IMR-90 (cell line): ENCODE results near the gene SYNPO.

Experiments
- CEBPB ChIP-seq: IDR thresholded peaks from 2 replicates; pipeline ENCODE4 v1.6.1; 2012; ENCODE audit warnings: low read depth, low read length, improper control_type of control experiment
- CHD1 ChIP-seq: IDR thresholded peaks from 2 replicates; pipeline ENCODE4 v1.6.1; 2012; ENCODE audit warnings: low read depth, low read length, improper control_type of control experiment
- FOS ChIP-seq: fragments of 150-350 bp; IDR thresholded peaks from 2 replicates; pipeline ENCODE4 v1.6.1; 2016; ENCODE audit warnings: low read depth, low read length
- MAFK ChIP-seq: IDR thresholded peaks from 2 replicates; pipeline ENCODE4 v1.6.1; 2012; ENCODE audit warnings: low read depth, low read length, improper control_type of control experiment
- POLR2A ChIP-seq: IDR thresholded peaks from 2 replicates; pipeline ENCODE4 v1.6.1; 2012; ENCODE audit warnings: mild to moderate bottlenecking, low read depth, low read length
- RAD21 ChIP-seq: IDR thresholded peaks from 2 replicates; pipeline ENCODE4 v1.6.1; 2012; ENCODE audit warnings: low read length, improper control_type of control experiment
- RFX5 ChIP-seq: IDR thresholded peaks from 2 replicates; pipeline ENCODE4 v1.8.0; 2012; ENCODE audit warnings: low read depth, mild to moderate bottlenecking, low read length, moderate library complexity
- SMC3 ChIP-seq: fragments of 150-350 bp; IDR thresholded peaks from 2 replicates; pipeline ENCODE4 v1.6.1; 2016; ENCODE audit warnings: low read depth, mild to moderate bottlenecking, antibody characterized with exemption, low read length, moderate library complexity
- TF ChIP-seq, protein P1 (sequence below): conservative IDR thresholded peaks from 2 replicates; pipeline ENCODE4 v1.5.1; 2012; ENCODE audit warnings: mild to moderate bottlenecking, low read depth, low read length, improper control_type of control experiment
- TF ChIP-seq, protein P2 (sequence below): fragments of 150-350 bp; IDR thresholded peaks from 2 replicates; pipeline ENCODE4 v1.6.1; 2016; ENCODE audit warnings: low read depth, mild to moderate bottlenecking, low read length, moderate library complexity, borderline replicate concordance

DNA sequence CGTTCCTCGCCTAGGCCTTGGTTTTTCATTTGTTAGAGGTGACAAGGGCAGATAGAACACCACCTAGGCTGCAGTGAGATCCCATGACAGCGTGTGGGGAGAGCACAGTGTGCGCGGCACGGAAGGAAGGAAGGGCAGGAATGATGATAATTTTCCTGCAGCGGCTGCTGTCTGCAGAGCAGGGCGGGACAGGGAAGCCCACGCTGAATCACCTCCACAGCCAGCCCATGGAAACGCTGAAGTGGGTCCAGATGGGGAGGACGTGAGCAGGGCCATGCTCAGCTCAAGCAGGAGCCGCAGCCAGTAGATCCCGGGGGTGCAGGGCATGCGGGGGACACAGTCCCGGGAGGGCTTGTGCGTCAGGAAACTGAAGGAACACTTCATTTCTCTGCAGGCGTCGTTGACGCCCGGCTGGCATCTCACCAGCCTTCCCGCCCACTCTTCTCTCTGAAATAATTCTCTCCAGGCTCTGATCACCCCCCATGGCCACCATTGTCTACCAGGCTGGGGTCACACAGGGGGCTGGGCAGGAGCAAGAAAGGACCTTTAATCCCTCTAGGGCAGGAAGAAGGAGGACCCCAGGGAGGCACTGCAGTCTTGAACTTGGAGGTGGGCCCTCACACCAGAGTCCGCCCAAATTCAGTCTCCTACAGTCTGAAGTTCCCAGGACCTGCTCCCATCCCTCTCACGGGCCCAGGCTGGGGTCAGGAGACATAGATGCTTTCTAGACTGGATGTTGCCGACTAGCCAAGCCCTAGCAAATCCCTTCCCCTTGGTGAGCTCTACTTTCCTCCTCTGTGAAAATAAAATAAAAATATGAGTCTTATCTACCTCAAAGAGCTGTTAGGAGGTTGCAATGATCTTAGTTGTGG, 20.9 kb upstream of the SYNPO start:
- TF ChIP-seq, protein P1, sequence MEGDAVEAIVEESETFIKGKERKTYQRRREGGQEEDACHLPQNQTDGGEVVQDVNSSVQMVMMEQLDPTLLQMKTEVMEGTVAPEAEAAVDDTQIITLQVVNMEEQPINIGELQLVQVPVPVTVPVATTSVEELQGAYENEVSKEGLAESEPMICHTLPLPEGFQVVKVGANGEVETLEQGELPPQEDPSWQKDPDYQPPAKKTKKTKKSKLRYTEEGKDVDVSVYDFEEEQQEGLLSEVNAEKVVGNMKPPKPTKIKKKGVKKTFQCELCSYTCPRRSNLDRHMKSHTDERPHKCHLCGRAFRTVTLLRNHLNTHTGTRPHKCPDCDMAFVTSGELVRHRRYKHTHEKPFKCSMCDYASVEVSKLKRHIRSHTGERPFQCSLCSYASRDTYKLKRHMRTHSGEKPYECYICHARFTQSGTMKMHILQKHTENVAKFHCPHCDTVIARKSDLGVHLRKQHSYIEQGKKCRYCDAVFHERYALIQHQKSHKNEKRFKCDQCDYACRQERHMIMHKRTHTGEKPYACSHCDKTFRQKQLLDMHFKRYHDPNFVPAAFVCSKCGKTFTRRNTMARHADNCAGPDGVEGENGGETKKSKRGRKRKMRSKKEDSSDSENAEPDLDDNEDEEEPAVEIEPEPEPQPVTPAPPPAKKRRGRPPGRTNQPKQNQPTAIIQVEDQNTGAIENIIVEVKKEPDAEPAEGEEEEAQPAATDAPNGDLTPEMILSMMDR: no peak
- TF ChIP-seq RFX5: no peak
- no peak for TF ChIP-seq RAD21
- TF ChIP-seq POLR2A: peak; percentile 24; the same call in 1 of the 2 replicates
- TF ChIP-seq CEBPB: no peak
- no peak for TF ChIP-seq SMC3
- TF ChIP-seq MAFK: no peak
- peak; percentile 36; the same call in 1 of the 2 replicates for TF ChIP-seq FOS
- TF ChIP-seq CHD1: no peak
- TF ChIP-seq, protein P2, sequence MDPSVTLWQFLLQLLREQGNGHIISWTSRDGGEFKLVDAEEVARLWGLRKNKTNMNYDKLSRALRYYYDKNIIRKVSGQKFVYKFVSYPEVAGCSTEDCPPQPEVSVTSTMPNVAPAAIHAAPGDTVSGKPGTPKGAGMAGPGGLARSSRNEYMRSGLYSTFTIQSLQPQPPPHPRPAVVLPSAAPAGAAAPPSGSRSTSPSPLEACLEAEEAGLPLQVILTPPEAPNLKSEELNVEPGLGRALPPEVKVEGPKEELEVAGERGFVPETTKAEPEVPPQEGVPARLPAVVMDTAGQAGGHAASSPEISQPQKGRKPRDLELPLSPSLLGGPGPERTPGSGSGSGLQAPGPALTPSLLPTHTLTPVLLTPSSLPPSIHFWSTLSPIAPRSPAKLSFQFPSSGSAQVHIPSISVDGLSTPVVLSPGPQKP: no peak
